HEK293T (cell line): Measurements from ENCODE around the gene CADPS2.

Source experiments
- ARNT ChIP-seq: fragments of 450-650 bp; IDR thresholded peaks from 2 replicates; pipeline ENCODE4 v1.6.1; 2017; ENCODE audit warnings: mild to moderate bottlenecking
- BHLHE40 ChIP-seq: fragments of 450-650 bp; IDR thresholded peaks from 2 replicates; pipeline ENCODE4 v1.6.1; 2016; ENCODE audit warnings: mild to moderate bottlenecking, moderate library complexity, borderline replicate concordance
- FOXA1 ChIP-seq: fragments of 450-650 bp; IDR thresholded peaks from 2 replicates; pipeline ENCODE4 v1.6.1; 2016; ENCODE audit warnings: mild to moderate bottlenecking
- FOXK2 ChIP-seq: fragments of 450-650 bp; IDR thresholded peaks from 2 replicates; pipeline ENCODE4 v1.6.1; 2016; ENCODE audit warnings: mild to moderate bottlenecking
- LEF1 ChIP-seq: fragments of 450-650 bp; IDR thresholded peaks from 2 replicates; pipeline ENCODE4 v1.6.1; 2017; ENCODE audit warnings: mild to moderate bottlenecking, borderline replicate concordance
- NFRKB ChIP-seq: fragments of 450-650 bp; IDR thresholded peaks from 2 replicates; pipeline ENCODE4 v1.6.1; 2016; ENCODE audit warnings: mild to moderate bottlenecking, moderate library complexity
- SP1 ChIP-seq: fragments of 450-650 bp; IDR thresholded peaks from 2 replicates; pipeline ENCODE4 v1.6.1; 2017
- SUZ12 ChIP-seq: fragments of 450-650 bp; IDR thresholded peaks from 2 replicates; pipeline ENCODE4 v1.6.1; 2016; ENCODE audit warnings: mild to moderate bottlenecking

GRCh38 chr7:122724366-122724765 lies 161.9 kb downstream of the CADPS2 start:
- no peak for TF ChIP-seq BHLHE40
- no peak for TF ChIP-seq SP1
- TF ChIP-seq SUZ12, result no peak
- TF ChIP-seq ARNT, result no peak
- TF ChIP-seq FOXA1, result no peak
- TF ChIP-seq FOXK2, result no peak
- TF ChIP-seq NFRKB, result no peak
- TF ChIP-seq LEF1, result no peak
